ENCODE data around the gene CTIF.

Gene CTIF

DNA sequence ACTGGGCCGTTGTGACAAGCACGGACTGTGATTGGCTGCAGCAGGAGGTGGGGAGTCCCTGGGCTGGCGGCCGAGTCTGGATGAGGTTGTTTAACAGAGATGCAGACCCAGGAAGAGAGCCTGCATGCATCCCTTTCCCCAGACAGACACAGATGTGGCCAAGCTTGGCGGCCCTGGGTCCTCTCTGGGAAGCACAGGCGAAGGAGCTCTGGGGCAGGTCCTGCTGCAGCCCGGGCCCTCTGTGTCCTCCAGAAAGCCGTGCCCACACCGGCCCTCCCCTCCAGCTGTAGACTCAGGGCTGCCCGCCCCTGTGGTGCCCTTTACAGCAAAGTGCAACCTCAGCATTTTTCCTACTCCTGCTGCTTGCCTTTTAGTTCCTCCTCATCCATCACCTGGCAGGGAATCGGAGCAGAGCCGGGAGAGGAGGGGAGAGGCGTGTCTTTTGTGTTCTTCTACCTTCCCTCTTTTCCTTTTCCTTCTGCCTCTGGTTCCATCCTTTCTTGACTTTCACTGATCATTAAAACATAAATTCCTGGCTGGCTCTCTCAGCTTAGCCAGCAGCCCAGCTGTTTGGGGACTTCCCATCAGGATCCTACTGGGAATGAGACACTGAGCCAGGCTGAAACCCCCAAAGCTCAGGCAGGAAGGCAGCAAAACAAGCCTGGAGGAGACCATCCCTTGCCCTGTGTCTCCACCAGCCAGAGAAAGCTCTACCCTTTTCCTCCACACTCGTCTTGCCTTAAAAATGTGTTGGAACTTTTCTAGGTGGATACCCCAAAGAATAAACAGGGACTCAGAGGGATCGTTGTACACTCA, 75.0 kb downstream of the CTIF start:
- DNase-seq (ENCODE audit: low spot score): no peak
- no peak overlapping the region for H3K4me3 ChIP-seq (ENCODE audit: severe bottlenecking)
- H3K4me1 ChIP-seq (ENCODE audit: insufficient read depth, poor library complexity, severe bottlenecking): no peaks in the 10 kb centered on the region
- H3K9me3 ChIP-seq (ENCODE audit: severe bottlenecking): no peaks in the 10 kb centered on the region
- H3K27ac ChIP-seq (ENCODE audit: poor library complexity, severe bottlenecking): no peak overlapping the region
- TF ChIP-seq, protein P1, sequence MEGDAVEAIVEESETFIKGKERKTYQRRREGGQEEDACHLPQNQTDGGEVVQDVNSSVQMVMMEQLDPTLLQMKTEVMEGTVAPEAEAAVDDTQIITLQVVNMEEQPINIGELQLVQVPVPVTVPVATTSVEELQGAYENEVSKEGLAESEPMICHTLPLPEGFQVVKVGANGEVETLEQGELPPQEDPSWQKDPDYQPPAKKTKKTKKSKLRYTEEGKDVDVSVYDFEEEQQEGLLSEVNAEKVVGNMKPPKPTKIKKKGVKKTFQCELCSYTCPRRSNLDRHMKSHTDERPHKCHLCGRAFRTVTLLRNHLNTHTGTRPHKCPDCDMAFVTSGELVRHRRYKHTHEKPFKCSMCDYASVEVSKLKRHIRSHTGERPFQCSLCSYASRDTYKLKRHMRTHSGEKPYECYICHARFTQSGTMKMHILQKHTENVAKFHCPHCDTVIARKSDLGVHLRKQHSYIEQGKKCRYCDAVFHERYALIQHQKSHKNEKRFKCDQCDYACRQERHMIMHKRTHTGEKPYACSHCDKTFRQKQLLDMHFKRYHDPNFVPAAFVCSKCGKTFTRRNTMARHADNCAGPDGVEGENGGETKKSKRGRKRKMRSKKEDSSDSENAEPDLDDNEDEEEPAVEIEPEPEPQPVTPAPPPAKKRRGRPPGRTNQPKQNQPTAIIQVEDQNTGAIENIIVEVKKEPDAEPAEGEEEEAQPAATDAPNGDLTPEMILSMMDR (IDR thresholded peaks at IDR 0.05; ENCODE audit: poor library complexity, severe bottlenecking): no peak
- H3K27me3 ChIP-seq (ENCODE audit: insufficient read depth, poor library complexity, severe bottlenecking): no peaks in the 10 kb centered on the region
- no peaks in the 10 kb centered on the region; the same call in 1 of the 2 replicates for H3K36me3 ChIP-seq (ENCODE audit: low read depth)
- ATAC-seq (ENCODE audit: low read depth): no peak

DNA sequence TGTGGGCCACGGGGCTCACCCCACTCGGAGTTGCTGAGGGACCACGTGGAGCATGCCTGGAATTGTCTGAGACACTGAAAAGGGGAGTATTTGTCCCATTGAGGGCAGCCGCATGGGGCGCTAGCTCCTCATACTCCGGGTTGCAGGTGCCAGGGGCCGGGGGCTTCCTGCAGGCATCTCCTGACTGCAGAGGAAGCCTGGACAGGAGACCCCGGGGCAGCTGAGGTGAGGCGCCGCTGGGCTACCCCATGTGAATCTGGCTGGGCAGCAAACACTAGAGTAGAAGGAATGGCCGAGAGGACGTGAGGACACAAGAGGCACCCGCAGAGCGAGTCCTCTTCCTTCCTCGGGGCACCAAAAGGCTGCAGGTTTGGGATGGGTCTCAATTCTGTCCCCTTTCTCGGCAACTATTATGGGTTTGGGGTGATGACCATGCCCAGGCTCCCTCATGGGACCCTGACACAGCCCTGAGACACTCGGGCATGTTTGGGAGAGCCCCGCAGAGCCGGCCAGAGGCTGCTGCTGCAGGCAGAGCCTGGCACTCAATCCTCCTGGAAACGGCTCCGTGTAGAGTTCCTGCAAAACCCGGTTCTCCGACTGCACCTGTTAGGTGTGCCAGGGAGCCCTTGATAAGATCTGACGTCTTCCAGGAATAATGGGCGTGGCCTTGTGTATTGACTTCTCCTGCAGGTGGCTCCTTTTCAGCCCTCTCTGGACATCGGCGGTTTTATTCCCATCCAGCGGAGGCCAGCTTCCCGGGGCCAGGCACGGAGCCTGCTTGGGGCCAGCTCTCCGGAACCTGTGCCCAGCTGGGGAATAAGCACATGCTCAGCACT, 77.0 kb downstream of the CTIF start:
- no peaks in the 10 kb centered on the region for H3K27me3 ChIP-seq (ENCODE audit: insufficient read depth, poor library complexity, severe bottlenecking)
- ATAC-seq (ENCODE audit: low read depth) (no peak), DNase-seq (ENCODE audit: low spot score) (no peak)
- TF ChIP-seq, protein P1 (IDR thresholded peaks at IDR 0.05; ENCODE audit: poor library complexity, severe bottlenecking): no peak
- H3K36me3 ChIP-seq (ENCODE audit: low read depth): no peaks in the 10 kb centered on the region; the same call in 1 of the 2 replicates
- H3K9me3 ChIP-seq (ENCODE audit: severe bottlenecking): no peaks in the 10 kb centered on the region
- peaks cover 2% of the 10 kb centered on the region for H3K4me1 ChIP-seq (ENCODE audit: insufficient read depth, poor library complexity, severe bottlenecking)
- no peak overlapping the region for H3K4me3 ChIP-seq (ENCODE audit: severe bottlenecking)
- H3K27ac ChIP-seq (ENCODE audit: poor library complexity, severe bottlenecking): no peak overlapping the region

DNA sequence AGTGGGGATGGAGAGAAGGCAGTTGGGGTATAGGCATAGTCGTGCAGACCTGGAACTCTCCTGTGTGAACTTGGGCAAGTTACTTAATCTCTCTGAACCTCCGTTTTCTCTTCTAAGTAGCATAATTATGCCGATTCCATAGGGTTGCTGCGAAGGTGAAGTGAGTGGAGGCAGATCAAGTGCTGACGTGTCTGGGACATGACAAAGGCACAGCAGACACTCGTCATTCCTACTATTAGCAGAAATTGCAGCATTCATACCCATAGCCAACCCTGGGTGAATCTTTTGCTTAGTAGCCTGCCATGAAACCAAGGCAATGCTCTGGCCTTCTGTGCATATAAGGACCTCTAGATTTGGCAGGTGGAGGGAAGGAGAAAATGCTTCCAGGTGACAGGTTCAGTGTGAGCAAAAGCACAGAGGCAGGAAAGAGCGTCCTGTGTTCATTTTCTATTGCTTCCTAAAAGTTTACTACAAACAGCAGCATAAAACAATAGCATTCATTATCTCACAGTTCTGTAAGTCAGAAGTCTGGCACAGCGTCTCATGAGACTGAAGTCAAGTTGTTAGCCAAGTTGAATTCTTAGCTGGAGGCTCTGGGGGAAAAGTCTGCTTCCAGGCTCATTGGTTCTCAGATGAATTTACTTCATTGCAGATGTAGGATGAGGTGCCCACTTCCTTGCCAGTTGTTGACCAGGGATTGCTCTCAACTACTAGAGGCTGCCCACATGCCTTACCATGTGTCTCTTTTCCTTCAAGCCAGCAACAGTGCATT, 77.8 kb downstream of the CTIF start:
- Histone ChIP-seq H3K36me3 (ENCODE audit: low read depth) (no peaks in the 10 kb centered on the region; the same call in 1 of the 2 replicates), H3K4me3 (ENCODE audit: severe bottlenecking) (no peak overlapping the region), H3K9me3 (ENCODE audit: severe bottlenecking) (no peaks in the 10 kb centered on the region), H3K4me1 (ENCODE audit: insufficient read depth, poor library complexity, severe bottlenecking) (peaks cover 11% of the 10 kb centered on the region), H3K27ac (ENCODE audit: poor library complexity, severe bottlenecking) (no peak overlapping the region), H3K27me3 (ENCODE audit: insufficient read depth, poor library complexity, severe bottlenecking) (no peaks in the 10 kb centered on the region)
- DNase-seq (ENCODE audit: low spot score): no peak
- TF ChIP-seq, protein P1 (IDR thresholded peaks at IDR 0.05; ENCODE audit: poor library complexity, severe bottlenecking): no peak
- no peak for ATAC-seq (ENCODE audit: low read depth)

DNA sequence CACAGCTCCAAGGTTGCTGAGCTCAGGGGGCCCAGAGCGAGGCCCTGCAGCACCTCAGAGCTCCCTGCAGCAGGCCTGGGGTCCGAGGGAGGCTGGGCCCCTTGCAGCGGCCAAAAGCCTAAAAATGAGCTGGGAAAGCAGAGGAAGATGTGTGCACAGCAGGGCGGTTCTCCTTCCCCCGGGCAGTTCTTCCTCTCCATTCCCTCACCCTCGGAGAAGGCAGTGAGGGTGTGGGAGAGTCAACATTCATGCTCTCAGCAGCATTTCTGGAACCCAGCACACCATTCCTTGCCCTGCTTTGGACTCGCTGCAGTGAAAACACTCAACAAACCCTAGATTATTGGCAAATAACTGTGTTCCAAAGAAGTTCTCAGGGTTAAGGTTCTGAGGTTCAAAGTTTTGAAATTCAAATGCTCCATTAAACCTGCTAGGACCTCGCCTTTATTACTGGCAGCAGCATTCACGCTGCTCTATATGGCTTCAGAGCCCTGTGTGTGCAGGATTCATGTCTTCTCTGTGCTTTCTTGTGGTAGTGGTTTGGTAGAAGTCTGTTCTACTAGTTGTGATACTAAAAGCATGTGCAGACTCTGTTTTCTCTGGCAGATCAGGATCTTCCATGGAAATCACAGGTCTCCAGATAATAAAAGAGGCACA, 79.1 kb downstream of the CTIF start:
- no peaks in the 10 kb centered on the region for H3K9me3 ChIP-seq (ENCODE audit: severe bottlenecking)
- no peaks in the 10 kb centered on the region; the same call in 1 of the 2 replicates for H3K36me3 ChIP-seq (ENCODE audit: low read depth)
- no peak overlapping the region for H3K27ac ChIP-seq (ENCODE audit: poor library complexity, severe bottlenecking)
- TF ChIP-seq, protein P1 (IDR thresholded peaks at IDR 0.05; ENCODE audit: poor library complexity, severe bottlenecking): no peak
- H3K4me1 ChIP-seq (ENCODE audit: insufficient read depth, poor library complexity, severe bottlenecking): peaks cover 24% of the 10 kb centered on the region
- DNase-seq (ENCODE audit: low spot score): no peak
- no peaks in the 10 kb centered on the region for H3K27me3 ChIP-seq (ENCODE audit: insufficient read depth, poor library complexity, severe bottlenecking)
- no peak overlapping the region for H3K4me3 ChIP-seq (ENCODE audit: severe bottlenecking)
- no peak for ATAC-seq (ENCODE audit: low read depth)
